ENCODE data around the gene PRKG1. TPM values are rescaled to one million over a fixed set of nuclear protein-coding genes. Genes with fewer than 3 reads are reported as not detected.

Gene PRKG1
- total RNA-seq, 1 experiment from 2014 or later = 7.4 TPM

GRCh38 chr10:51918884-51919325 is 844.6 kb downstream of the PRKG1 start:
- H3K9me2 ChIP-seq (replicated peaks; ENCODE audit: low read length) = no peaks in the 10 kb centered on the region
- DNase-seq (no peak), ATAC-seq (no peak)
- H3K4me3 ChIP-seq (ENCODE audit: low read length) = no peak overlapping the region
- no peak overlapping the region for H2AFZ ChIP-seq (ENCODE audit: low read length)
- BruUV-seq (replicated peaks) = no TSS peak
- no peaks in the 10 kb centered on the region for H3F3A ChIP-seq (ENCODE audit: low read length, unreplicated experiment)
- no peak for TF ChIP-seq CTCF (conservative IDR thresholded peaks at IDR 0.05; ENCODE audit: low read depth, low read length)
- no peak for TF ChIP-seq EZH2phosphoT487 (IDR thresholded peaks at IDR 0.05; ENCODE audit: borderline replicate concordance, low read length)
- no peak for TF ChIP-seq EZH2 (IDR thresholded peaks at IDR 0.05; ENCODE audit: low read length, unreplicated experiment)
- no peaks in the 10 kb centered on the region for H3K4me1 ChIP-seq (ENCODE audit: insufficient read depth, low read length)
- H3K4me2 ChIP-seq (ENCODE audit: low read length) = no peak overlapping the region
- POLR2A ChIA-PET (ENCODE audit: unreplicated experiment) = no interaction called here
- H3K27me3 ChIP-seq (ENCODE audit: low read length) = peaks cover 3% of the 10 kb centered on the region; the same call in 1 of the 2 replicates
- H3K9ac ChIP-seq (ENCODE audit: low read length) = no peak overlapping the region
- H3K36me3 ChIP-seq (ENCODE audit: low read depth, low read length) = no peaks in the 10 kb centered on the region
- intact Hi-C loops (cut with micrococcal nuclease) = no loop called here
- no peak overlapping the region for H3K27ac ChIP-seq (ENCODE audit: low read length)
- H4K20me1 ChIP-seq (ENCODE audit: low read length) = no peaks in the 10 kb centered on the region
- CTCF ChIA-PET = no interaction called here
- H3K9me3 ChIP-seq (ENCODE audit: low read length) = no peaks in the 10 kb centered on the region
- H3K79me2 ChIP-seq (ENCODE audit: low read length) = no peaks in the 10 kb centered on the region

- Histone ChIP-seq H3K4me1 (ENCODE audit: insufficient read depth, low read length) (no peaks in the 10 kb centered on the region), H3K27me3 (ENCODE audit: low read length) (no peaks in the 10 kb centered on the region), H3K9me2 (replicated peaks; ENCODE audit: low read length) (no peaks in the 10 kb centered on the region), H3K9ac (ENCODE audit: low read length) (no peak overlapping the region), H3K27ac (ENCODE audit: low read length) (no peak overlapping the region), H2AFZ (ENCODE audit: low read length) (no peak overlapping the region), H3K4me3 (ENCODE audit: low read length) (no peak overlapping the region), H3K36me3 (ENCODE audit: low read depth, low read length) (no peaks in the 10 kb centered on the region), H4K20me1 (ENCODE audit: low read length) (no peaks in the 10 kb centered on the region), H3K79me2 (ENCODE audit: low read length) (no peaks in the 10 kb centered on the region), H3F3A (ENCODE audit: low read length, unreplicated experiment) (no peaks in the 10 kb centered on the region), H3K9me3 (ENCODE audit: low read length) (no peaks in the 10 kb centered on the region), H3K4me2 (ENCODE audit: low read length) (no peak overlapping the region)
- DNase-seq = no peak
- no TSS peak for BruUV-seq (replicated peaks)
- ChIA-PET POLR2A (ENCODE audit: unreplicated experiment) (no interaction called here), CTCF (no interaction called here)
- TF ChIP-seq EZH2 (IDR thresholded peaks at IDR 0.05; ENCODE audit: low read length, unreplicated experiment) (no peak), CTCF (conservative IDR thresholded peaks at IDR 0.05; ENCODE audit: low read depth, low read length) (no peak), EZH2phosphoT487 (IDR thresholded peaks at IDR 0.05; ENCODE audit: borderline replicate concordance, low read length) (no peak)
- no peak for ATAC-seq
- intact Hi-C loops (cut with micrococcal nuclease) = no loop called here
Measured at GRCh38 chr10:51920672-51921071, 846.4 kb downstream of the PRKG1 start.

- no TSS peak for BruUV-seq (replicated peaks)
- Histone ChIP-seq H3K4me2 (ENCODE audit: low read length) (no peak overlapping the region), H3K27ac (ENCODE audit: low read length) (no peak overlapping the region), H3K9me2 (replicated peaks; ENCODE audit: low read length) (no peaks in the 10 kb centered on the region), H3F3A (ENCODE audit: low read length, unreplicated experiment) (no peaks in the 10 kb centered on the region), H3K36me3 (ENCODE audit: low read depth, low read length) (no peaks in the 10 kb centered on the region), H3K9ac (ENCODE audit: low read length) (no peak overlapping the region), H3K4me3 (ENCODE audit: low read length) (no peak overlapping the region), H2AFZ (ENCODE audit: low read length) (no peak overlapping the region), H3K9me3 (ENCODE audit: low read length) (no peaks in the 10 kb centered on the region), H4K20me1 (ENCODE audit: low read length) (no peaks in the 10 kb centered on the region), H3K4me1 (ENCODE audit: insufficient read depth, low read length) (no peaks in the 10 kb centered on the region), H3K27me3 (ENCODE audit: low read length) (no peaks in the 10 kb centered on the region), H3K79me2 (ENCODE audit: low read length) (no peaks in the 10 kb centered on the region)
- ChIA-PET POLR2A (ENCODE audit: unreplicated experiment) (no interaction called here), CTCF (no interaction called here)
- TF ChIP-seq EZH2 (IDR thresholded peaks at IDR 0.05; ENCODE audit: low read length, unreplicated experiment) = no peak
- no peak for TF ChIP-seq EZH2phosphoT487 (IDR thresholded peaks at IDR 0.05; ENCODE audit: borderline replicate concordance, low read length)
- no peak for TF ChIP-seq CTCF (conservative IDR thresholded peaks at IDR 0.05; ENCODE audit: low read depth, low read length)
- ATAC-seq (no peak), DNase-seq (no peak)
- intact Hi-C loops (cut with micrococcal nuclease) = no loop called here
Measured at GRCh38 chr10:51924359-51924758, 850.1 kb downstream of the PRKG1 start.
